HEK293 (cell line): ENCODE results near the gene FOXO3.

ENCODE experiments used
- CTCF ChIA-PET: fragments of 350-600 bp; formaldehyde crosslinking; extraction: SDS; loops from one replicate; lab custom pipeline; 2021; ENCODE audit warnings: antibody characterized with exemption; lab: Yijun Ruan, JAX
- POLR2A ChIA-PET: fragments of 300-600 bp; formaldehyde crosslinking; extraction: SDS; loops from one replicate; lab custom pipeline; 2020; ENCODE audit warnings: antibody characterized with exemption, inconsistent platforms; lab: Yijun Ruan, JAX
- H3K27ac ChIP-seq: fragments of 200-500 bp; sonication (Bioruptor generic); 2 replicates; pipeline ENCODE4 v1.5.1; 2014; ENCODE audit warnings: low read depth, low read length, control low read depth, inconsistent platforms; ENCODE audit errors: extremely low read depth
- H3K36me3 ChIP-seq, 2 experiments: fragments of 200-500 bp in 1 of 2; sonication (Bioruptor generic) in 1 of 2; 1 replicate in 1 of 2; 2 replicates in 1 of 2; pipeline ENCODE4 v1.5.1; 2014 to 2017; ENCODE audit warnings: inconsistent platforms in 2 of 2, low read length in 2 of 2; ENCODE audit not compliant: control insufficient read depth in 2 of 2, insufficient read depth in 1 of 2
- H3K4me1 ChIP-seq: fragments of 200-500 bp; sonication (Bioruptor generic); 2 replicates; pipeline ENCODE4 v1.5.1; 2014; ENCODE audit warnings: mild to moderate bottlenecking, low read length, inconsistent platforms; ENCODE audit not compliant: control insufficient read depth, insufficient read depth
- H3K4me3 ChIP-seq: 2 replicates; pipeline ENCODE4 v1.5.1; 2011; ENCODE audit warnings: low read depth, mild to moderate bottlenecking, control low read depth, low read length, moderate library complexity
- H3K9me3 ChIP-seq: fragments of 200-500 bp; sonication (Bioruptor generic); 2 replicates; pipeline ENCODE4 v1.5.1; 2014; ENCODE audit warnings: low read depth, low read length, inconsistent platforms; ENCODE audit not compliant: control insufficient read depth, insufficient read depth
- AEBP2 ChIP-seq: fragments of 450-650 bp; formaldehyde crosslinking; IDR thresholded peaks from 2 replicates; pipeline ENCODE4 v1.5.1; 2016; ENCODE audit warnings: missing biosample characterization, missing genetic modification characterization, borderline replicate concordance
- GLIS2 ChIP-seq: fragments of 450-650 bp; formaldehyde crosslinking; IDR thresholded peaks from 2 replicates; pipeline ENCODE4 v1.5.1; 2016; ENCODE audit warnings: missing biosample characterization, missing genetic modification characterization
- KLF9 ChIP-seq: fragments of 450-650 bp; formaldehyde crosslinking; IDR thresholded peaks from 2 replicates; pipeline ENCODE4 v1.5.1; 2016; ENCODE audit warnings: missing biosample characterization, missing genetic modification characterization, low read depth
- PBX3 ChIP-seq: sonication (generic); formaldehyde crosslinking; IDR thresholded peaks from 2 replicates; pipeline ENCODE4 v1.8.1; 2022; ENCODE audit warnings: mild to moderate bottlenecking, moderate library complexity, missing genetic modification reagents
- PRDM1 ChIP-seq: fragments of 450-650 bp; formaldehyde crosslinking; IDR thresholded peaks from 2 replicates; pipeline ENCODE4; 2016; ENCODE audit warnings: missing biosample characterization, missing genetic modification characterization
- REPIN1 ChIP-seq: fragments of 450-650 bp; formaldehyde crosslinking; IDR thresholded peaks from 2 replicates; pipeline ENCODE4 v1.5.1; 2017; ENCODE audit warnings: missing biosample characterization, missing genetic modification characterization, low read depth
- SALL2 ChIP-seq: fragments of 450-650 bp; formaldehyde crosslinking; IDR thresholded peaks from 2 replicates; pipeline ENCODE4 v1.5.0; 2017; ENCODE audit warnings: missing biosample characterization, mild to moderate bottlenecking, missing genetic modification characterization, borderline replicate concordance
- ZBTB44 ChIP-seq: fragments of 450-650 bp; IDR thresholded peaks from 2 replicates; pipeline ENCODE4 v1.5.1; 2018; ENCODE audit warnings: missing biosample characterization, mild to moderate bottlenecking, missing genetic modification characterization
- ZBTB49 ChIP-seq: fragments of 450-650 bp; formaldehyde crosslinking; IDR thresholded peaks from 2 replicates; pipeline ENCODE4 v1.5.1; 2016; ENCODE audit warnings: missing biosample characterization, missing genetic modification characterization, low read depth
- ZFP69B ChIP-seq: fragments of 450-650 bp; formaldehyde crosslinking; IDR thresholded peaks from 2 replicates; pipeline ENCODE4 v1.5.1; 2016; ENCODE audit warnings: missing biosample characterization, missing genetic modification characterization
- ZNF112 ChIP-seq: fragments of 450-650 bp; formaldehyde crosslinking; IDR thresholded peaks from 2 replicates; pipeline ENCODE4 v1.5.0; 2017; ENCODE audit warnings: missing biosample characterization, missing genetic modification characterization
- ZNF155 ChIP-seq: fragments of 450-650 bp; formaldehyde crosslinking; IDR thresholded peaks from 2 replicates; pipeline ENCODE4 v1.5.1; 2016; ENCODE audit warnings: missing biosample characterization, missing genetic modification characterization
- ZNF214 ChIP-seq: fragments of 450-650 bp; formaldehyde crosslinking; IDR thresholded peaks from 2 replicates; pipeline ENCODE4 v1.5.1; 2017; ENCODE audit warnings: missing biosample characterization, mild to moderate bottlenecking, missing genetic modification characterization, borderline replicate concordance
- ZNF266 ChIP-seq: fragments of 450-650 bp; formaldehyde crosslinking; IDR thresholded peaks from 2 replicates; pipeline ENCODE4 v1.5.1; 2016; ENCODE audit warnings: missing biosample characterization, missing genetic modification characterization, low read depth
- ZNF274 ChIP-seq, 2 experiments: fragments of 200-500 bp in 1 of 2; fragments of 450-650 bp in 1 of 2; sonication (Bioruptor generic) in 1 of 2; formaldehyde crosslinking in 1 of 2; IDR thresholded peaks; 2 replicates each; pipeline versions ENCODE4 v1.5.1 to v1.6.1; 2014 to 2016; ENCODE audit warnings: borderline replicate concordance in 1 of 2, inconsistent platforms in 1 of 2, low read length in 1 of 2, missing biosample characterization in 1 of 2, missing genetic modification characterization in 1 of 2
- ZNF416 ChIP-seq: fragments of 450-650 bp; formaldehyde crosslinking; IDR thresholded peaks from 2 replicates; pipeline ENCODE4 v1.5.1; 2016; ENCODE audit warnings: missing biosample characterization, missing genetic modification characterization
- ZNF449 ChIP-seq: fragments of 450-650 bp; formaldehyde crosslinking; IDR thresholded peaks from 2 replicates; pipeline ENCODE4 v1.5.1; 2017; ENCODE audit warnings: missing biosample characterization, mild to moderate bottlenecking, missing genetic modification characterization, moderate library complexity
- ZNF544 ChIP-seq: fragments of 450-650 bp; formaldehyde crosslinking; IDR thresholded peaks from 2 replicates; pipeline ENCODE4 v1.5.0; 2017; ENCODE audit warnings: missing biosample characterization, missing genetic modification characterization
- ZNF558 ChIP-seq: fragments of 450-650 bp; formaldehyde crosslinking; IDR thresholded peaks from 2 replicates; pipeline ENCODE4 v1.5.1; 2016; ENCODE audit warnings: missing biosample characterization, missing genetic modification characterization
- ZNF610 ChIP-seq: fragments of 450-650 bp; formaldehyde crosslinking; IDR thresholded peaks from 2 replicates; pipeline ENCODE4 v1.5.1; 2016; ENCODE audit warnings: missing biosample characterization, missing genetic modification characterization, borderline replicate concordance
- ZNF624 ChIP-seq: fragments of 450-650 bp; formaldehyde crosslinking; IDR thresholded peaks from 2 replicates; pipeline ENCODE4 v1.5.1; 2017; ENCODE audit warnings: missing biosample characterization, missing genetic modification characterization
- ZNF629 ChIP-seq: fragments of 450-650 bp; formaldehyde crosslinking; IDR thresholded peaks from 2 replicates; pipeline ENCODE4 v1.5.1; 2017; ENCODE audit warnings: missing biosample characterization, missing genetic modification characterization

FOXO3 gene

GRCh38 chr6:108637963-108638362, 77.2 kb downstream of the FOXO3 start (continued):
- no peak for TF ChIP-seq ZBTB49 (tag by site-specific recombination)
- no peak for TF ChIP-seq GLIS2
- TF ChIP-seq, all 188 proteins: peak for 0

- no peaks in the 10 kb centered on the region for H3K36me3 ChIP-seq
- no peak overlapping the region for H3K27ac ChIP-seq
- H3K9me3 ChIP-seq, result no peaks in the 10 kb centered on the region
- TF ChIP-seq AEBP2 (no peak), ZNF558 (tag by site-specific recombination) (no peak), ZNF112 (tag by site-specific recombination) (no peak), ZNF266 (tag by site-specific recombination) (no peak), ZNF274 (IDR thresholded peaks at IDR 0.05; ENCODE audit: low read length) (no peak), ZNF274 (tag by site-specific recombination; IDR thresholded peaks at IDR 0.05; ENCODE audit: borderline replicate concordance) (no peak), PRDM1 (tag by site-specific recombination) (no peak), ZBTB44 (tag by site-specific recombination) (no peak), PBX3 (CRISPR knock-in tag) (no peak), ZNF449 (tag by site-specific recombination) (no peak), GLIS2 (no peak), ZNF610 (tag by site-specific recombination) (no peak)
- ChIA-PET POLR2A (no interaction called here), CTCF (no interaction called here)
- H3K4me3 ChIP-seq, result no peak overlapping the region
- peaks cover 3% of the 10 kb centered on the region; the same call in 1 of the 2 replicates for H3K4me1 ChIP-seq
These were observed 78.3 kb downstream of the FOXO3 start for GRCh38 chr6:108638993-108639392.

- Histone ChIP-seq H3K9me3 (no peaks in the 10 kb centered on the region), H3K4me3 (no peak overlapping the region), H3K27ac (no peak overlapping the region), H3K36me3 (no peaks in the 10 kb centered on the region), H3K4me1 (peaks cover 3% of the 10 kb centered on the region; the same call in 1 of the 2 replicates)
- ChIA-PET POLR2A (no interaction called here), CTCF (interaction anchor here (0.6 to 1.0 kb wide), 2 partner anchors 16 to 259 kb away, joined by 3 read pairs; no protein-coding TSS in a partner anchor)
- TF ChIP-seq ZNF544 (no peak), ZNF416 (tag by site-specific recombination) (no peak), REPIN1 (no peak), PRDM1 (tag by site-specific recombination) (no peak), ZNF629 (no peak), ZBTB49 (tag by site-specific recombination) (no peak), ZNF214 (tag by site-specific recombination) (no peak), ZFP69B (tag by site-specific recombination) (no peak), ZNF274 (IDR thresholded peaks at IDR 0.05; ENCODE audit: low read length) (no peak), ZNF274 (tag by site-specific recombination; IDR thresholded peaks at IDR 0.05; ENCODE audit: borderline replicate concordance) (no peak), ZNF624 (tag by site-specific recombination) (no peak), SALL2 (tag by site-specific recombination) (no peak), ZNF155 (tag by site-specific recombination) (no peak), KLF9 (tag by site-specific recombination) (no peak)
These were observed 79.4 kb downstream of the FOXO3 start for GRCh38 chr6:108640104-108640503.
